K562 (cell line): Measurements from ENCODE around the gene TFAP2B. TPM values are rescaled to one million over a fixed set of nuclear protein-coding genes. Genes with fewer than 3 reads are reported as not detected.

Experiments
- ARID3A ChIP-seq: IDR thresholded peaks from 2 replicates; pipeline ENCODE4 v1.6.1; 2012; ENCODE audit warnings: low read depth, low read length, improper control_type of control experiment, borderline replicate concordance
- BCL6 ChIP-seq: fragments of 250-450 bp; sonication (Bioruptor Pico); IDR thresholded peaks from 2 replicates; pipeline ENCODE4 v1.4.0; 2020
- CBX8 ChIP-seq: fragments of 200-600 bp; sonication (generic); IDR thresholded peaks from 2 replicates; pipeline ENCODE4 v1.6.1; 2012; ENCODE audit warnings: borderline replicate concordance, mixed run types, low read depth, mild to moderate bottlenecking, moderate library complexity, mixed read lengths, low read length, control low read depth, inconsistent platforms; ENCODE audit not compliant: poor library complexity, severe bottlenecking; ENCODE audit errors: extremely low read depth
- CXXC5 ChIP-seq: fragments of 250-450 bp; sonication (Bioruptor Pico); IDR thresholded peaks from 2 replicates; pipeline ENCODE4 v1.8.0; 2022; ENCODE audit warnings: inconsistent platforms, mild to moderate bottlenecking, moderate library complexity
- DNMT1 ChIP-seq: fragments of 450-650 bp; IDR thresholded peaks from 2 replicates; pipeline ENCODE4 v1.6.1; 2016; ENCODE audit warnings: antibody characterized with exemption, mild to moderate bottlenecking
- HDAC1 ChIP-seq, 2 experiments: fragments of 450-650 bp; IDR thresholded peaks; 2 replicates each; pipeline ENCODE4 v1.6.1; 2016 to 2017; ENCODE audit warnings: inconsistent platforms in 1 of 2, mild to moderate bottlenecking in 1 of 2, moderate library complexity in 1 of 2
- MEIS2 ChIP-seq: fragments of 450-650 bp; IDR thresholded peaks from 2 replicates; pipeline ENCODE4 v1.6.1; 2014; ENCODE audit warnings: mild to moderate bottlenecking; ENCODE audit not compliant: partially characterized antibody
- PYGO2 ChIP-seq: fragments of 450-650 bp; IDR thresholded peaks from 2 replicates; pipeline ENCODE4 v1.6.1; 2016; ENCODE audit warnings: mild to moderate bottlenecking, missing genetic modification characterization, moderate library complexity, missing compliant biosample characterization
- SMARCA4 ChIP-seq: fragments of 450-650 bp; IDR thresholded peaks from 2 replicates; pipeline ENCODE4 v1.6.1; 2016
- SMARCE1 ChIP-seq: fragments of 450-650 bp; IDR thresholded peaks from 2 replicates; pipeline ENCODE4 v1.7.1; 2016; ENCODE audit warnings: mild to moderate bottlenecking
- TEAD1 ChIP-seq, 2 experiments: fragments of 450-650 bp in 1 of 2; sonication (generic) in 1 of 2; formaldehyde crosslinking; IDR thresholded peaks; 2 replicates each; pipeline versions ENCODE4 v1.4.0 to v1.8.0; 2020 to 2022; ENCODE audit warnings: mild to moderate bottlenecking in 2 of 2, missing genetic modification reagents in 1 of 2
- ZNF347 ChIP-seq: fragments of 450-650 bp; formaldehyde crosslinking; IDR thresholded peaks from 2 replicates; pipeline ENCODE4 v1.4.0; 2020; ENCODE audit warnings: low read depth, mild to moderate bottlenecking, moderate library complexity
- polyA plus RNA-seq, 8 experiments: library from polyadenylated mRNA; depleted of rRNA in 4 of 8; stranded (reverse) in 5 of 8; unstranded in 3 of 8; fragments of >200 nt; fragmentation: Nextera tagmentation in 2 of 8; fragmentation: Illumina TruSeq in 1 of 8; extraction: Ambion mirVana in 2 of 8; extraction: Trizol in 1 of 8; gene quantifications; 2 replicates each; pipeline versions ENCODE4 v1.2.1 to v1.2.3, GENCODE V29; 2011 to 2014; ENCODE audit warnings: inconsistent platforms in 1 of 8, missing spikeins in 1 of 8
- total RNA-seq, 7 experiments: library from RNA; depleted of rRNA in 6 of 7; stranded (reverse); fragments of >200 nt in 6 of 7; fragmentation: Illumina TruSeq in 2 of 7; extraction: Trizol in 2 of 7; gene quantifications; 2 replicates each; pipeline versions ENCODE4 v1.2.1 to v1.2.3, GENCODE V29; 2011 to 2021; ENCODE audit warnings: low replicate concordance in 1 of 7
- TF ChIP-seq, protein P1 (sequence below): fragments of 250-450 bp; sonication (Bioruptor Pico); IDR thresholded peaks from 2 replicates; pipeline ENCODE4 v1.4.0; 2020; ENCODE audit warnings: mild to moderate bottlenecking, moderate library complexity
- TF ChIP-seq, protein P2 (sequence below): fragments of 450-650 bp; IDR thresholded peaks from 2 replicates; pipeline ENCODE4 v1.6.1; 2018; ENCODE audit not compliant: partially characterized antibody
- TF ChIP-seq, protein P3 (sequence below): sonication (generic); formaldehyde crosslinking; IDR thresholded peaks from 2 replicates; pipeline ENCODE4 v1.8.0; 2022; ENCODE audit warnings: missing genetic modification reagents, mild to moderate bottlenecking, borderline replicate concordance
- TF ChIP-seq, protein P4 (sequence below): IDR thresholded peaks from 2 replicates; pipeline ENCODE4 v1.6.1; 2014; ENCODE audit warnings: antibody characterized with exemption
- TF ChIP-seq, protein P5 (sequence below): fragments of 250-450 bp; sonication (Bioruptor Pico); IDR thresholded peaks from 2 replicates; pipeline ENCODE4 v1.5.0; 2021

TFAP2B gene
- total and polyA plus RNA-seq, 9 of the 15 experiments (the other 6 are each of a cell fraction or from before 2014, with no cell fraction given), result not detected

- TF ChIP-seq CXXC5 (CRISPR knock-in tag) (peak; percentile 25; the same call in 1 of the 2 replicates), BCL6 (CRISPR knock-in tag) (no peak), SMARCA4 (0 out of 2 replicates have a peak, but pooled peaks have one; percentile 13), CBX8 (no peak), ARID3A (no peak), PYGO2 (tag) (no peak), DNMT1 (no peak), TEAD1 (CRISPR knock-in tag; IDR thresholded peaks at IDR 0.05) (no peak), MEIS2 (peak; percentile 51), HDAC1 (IDR thresholded peaks at IDR 0.05) (peak; percentile 18 to 58; a peak in 1 of 4 replicates), SMARCE1 (0 out of 2 replicates have a peak, but pooled peaks have one; percentile 46), ZNF347 (CRISPR knock-in tag) (no peak)
- TF ChIP-seq, protein P1, sequence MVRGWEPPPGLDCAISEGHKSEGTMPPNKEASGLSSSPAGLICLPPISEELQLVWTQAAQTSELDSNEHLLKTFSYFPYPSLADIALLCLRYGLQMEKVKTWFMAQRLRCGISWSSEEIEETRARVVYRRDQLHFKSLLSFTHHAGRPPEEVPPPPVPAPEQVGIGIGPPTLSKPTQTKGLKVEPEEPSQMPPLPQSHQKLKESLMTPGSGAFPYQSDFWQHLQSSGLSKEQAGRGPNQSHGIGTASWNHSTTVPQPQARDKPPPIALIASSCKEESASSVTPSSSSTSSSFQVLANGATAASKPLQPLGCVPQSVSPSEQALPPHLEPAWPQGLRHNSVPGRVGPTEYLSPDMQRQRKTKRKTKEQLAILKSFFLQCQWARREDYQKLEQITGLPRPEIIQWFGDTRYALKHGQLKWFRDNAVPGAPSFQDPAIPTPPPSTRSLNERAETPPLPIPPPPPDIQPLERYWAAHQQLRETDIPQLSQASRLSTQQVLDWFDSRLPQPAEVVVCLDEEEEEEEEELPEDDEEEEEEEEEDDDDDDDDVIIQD (CRISPR knock-in tag), result no peak
- TF ChIP-seq, protein P2, sequence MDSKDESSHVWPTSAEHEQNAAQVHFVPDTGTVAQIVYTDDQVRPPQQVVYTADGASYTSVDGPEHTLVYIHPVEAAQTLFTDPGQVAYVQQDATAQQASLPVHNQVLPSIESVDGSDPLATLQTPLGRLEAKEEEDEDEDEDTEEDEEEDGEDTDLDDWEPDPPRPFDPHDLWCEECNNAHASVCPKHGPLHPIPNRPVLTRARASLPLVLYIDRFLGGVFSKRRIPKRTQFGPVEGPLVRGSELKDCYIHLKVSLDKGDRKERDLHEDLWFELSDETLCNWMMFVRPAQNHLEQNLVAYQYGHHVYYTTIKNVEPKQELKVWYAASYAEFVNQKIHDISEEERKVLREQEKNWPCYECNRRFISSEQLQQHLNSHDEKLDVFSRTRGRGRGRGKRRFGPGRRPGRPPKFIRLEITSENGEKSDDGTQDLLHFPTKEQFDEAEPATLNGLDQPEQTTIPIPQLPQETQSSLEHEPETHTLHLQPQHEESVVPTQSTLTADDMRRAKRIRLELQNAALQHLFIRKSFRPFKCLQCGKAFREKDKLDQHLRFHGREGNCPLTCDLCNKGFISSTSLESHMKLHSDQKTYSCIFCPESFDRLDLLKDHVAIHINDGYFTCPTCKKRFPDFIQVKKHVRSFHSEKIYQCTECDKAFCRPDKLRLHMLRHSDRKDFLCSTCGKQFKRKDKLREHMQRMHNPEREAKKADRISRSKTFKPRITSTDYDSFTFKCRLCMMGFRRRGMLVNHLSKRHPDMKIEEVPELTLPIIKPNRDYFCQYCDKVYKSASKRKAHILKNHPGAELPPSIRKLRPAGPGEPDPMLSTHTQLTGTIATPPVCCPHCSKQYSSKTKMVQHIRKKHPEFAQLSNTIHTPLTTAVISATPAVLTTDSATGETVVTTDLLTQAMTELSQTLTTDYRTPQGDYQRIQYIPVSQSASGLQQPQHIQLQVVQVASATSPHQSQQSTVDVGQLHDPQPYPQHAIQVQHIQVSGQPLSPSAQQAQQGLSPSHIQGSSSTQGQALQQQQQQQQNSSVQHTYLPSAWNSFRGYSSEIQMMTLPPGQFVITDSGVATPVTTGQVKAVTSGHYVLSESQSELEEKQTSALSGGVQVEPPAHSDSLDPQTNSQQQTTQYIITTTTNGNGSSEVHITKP, result no peak
- TF ChIP-seq, protein P3, sequence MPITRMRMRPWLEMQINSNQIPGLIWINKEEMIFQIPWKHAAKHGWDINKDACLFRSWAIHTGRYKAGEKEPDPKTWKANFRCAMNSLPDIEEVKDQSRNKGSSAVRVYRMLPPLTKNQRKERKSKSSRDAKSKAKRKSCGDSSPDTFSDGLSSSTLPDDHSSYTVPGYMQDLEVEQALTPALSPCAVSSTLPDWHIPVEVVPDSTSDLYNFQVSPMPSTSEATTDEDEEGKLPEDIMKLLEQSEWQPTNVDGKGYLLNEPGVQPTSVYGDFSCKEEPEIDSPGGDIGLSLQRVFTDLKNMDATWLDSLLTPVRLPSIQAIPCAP (CRISPR knock-in tag), result no peak
- TF ChIP-seq, protein P4, sequence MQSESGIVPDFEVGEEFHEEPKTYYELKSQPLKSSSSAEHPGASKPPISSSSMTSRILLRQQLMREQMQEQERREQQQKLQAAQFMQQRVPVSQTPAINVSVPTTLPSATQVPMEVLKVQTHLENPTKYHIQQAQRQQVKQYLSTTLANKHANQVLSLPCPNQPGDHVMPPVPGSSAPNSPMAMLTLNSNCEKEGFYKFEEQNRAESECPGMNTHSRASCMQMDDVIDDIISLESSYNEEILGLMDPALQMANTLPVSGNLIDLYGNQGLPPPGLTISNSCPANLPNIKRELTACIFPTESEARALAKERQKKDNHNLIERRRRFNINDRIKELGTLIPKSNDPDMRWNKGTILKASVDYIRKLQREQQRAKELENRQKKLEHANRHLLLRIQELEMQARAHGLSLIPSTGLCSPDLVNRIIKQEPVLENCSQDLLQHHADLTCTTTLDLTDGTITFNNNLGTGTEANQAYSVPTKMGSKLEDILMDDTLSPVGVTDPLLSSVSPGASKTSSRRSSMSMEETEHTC, result peak; percentile 28; the same call in 1 of the 2 replicates
- TF ChIP-seq, protein P5, sequence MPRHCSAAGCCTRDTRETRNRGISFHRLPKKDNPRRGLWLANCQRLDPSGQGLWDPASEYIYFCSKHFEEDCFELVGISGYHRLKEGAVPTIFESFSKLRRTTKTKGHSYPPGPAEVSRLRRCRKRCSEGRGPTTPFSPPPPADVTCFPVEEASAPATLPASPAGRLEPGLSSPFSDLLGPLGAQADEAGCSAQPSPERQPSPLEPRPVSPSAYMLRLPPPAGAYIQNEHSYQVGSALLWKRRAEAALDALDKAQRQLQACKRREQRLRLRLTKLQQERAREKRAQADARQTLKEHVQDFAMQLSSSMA (CRISPR knock-in tag), result no peak
Observed at GRCh38 chr6:50825375-50826036, 6.8 kb downstream of the TFAP2B start (continued).
